ENCODE measurements around the gene CDH1. TPM values are rescaled to one million over a fixed set of nuclear protein-coding genes. Genes with fewer than 3 reads are reported as not detected.

CDH1 gene
- total and polyA plus RNA-seq, 2 experiments from 2014 or later = 64.1 to 142 TPM

DNA sequence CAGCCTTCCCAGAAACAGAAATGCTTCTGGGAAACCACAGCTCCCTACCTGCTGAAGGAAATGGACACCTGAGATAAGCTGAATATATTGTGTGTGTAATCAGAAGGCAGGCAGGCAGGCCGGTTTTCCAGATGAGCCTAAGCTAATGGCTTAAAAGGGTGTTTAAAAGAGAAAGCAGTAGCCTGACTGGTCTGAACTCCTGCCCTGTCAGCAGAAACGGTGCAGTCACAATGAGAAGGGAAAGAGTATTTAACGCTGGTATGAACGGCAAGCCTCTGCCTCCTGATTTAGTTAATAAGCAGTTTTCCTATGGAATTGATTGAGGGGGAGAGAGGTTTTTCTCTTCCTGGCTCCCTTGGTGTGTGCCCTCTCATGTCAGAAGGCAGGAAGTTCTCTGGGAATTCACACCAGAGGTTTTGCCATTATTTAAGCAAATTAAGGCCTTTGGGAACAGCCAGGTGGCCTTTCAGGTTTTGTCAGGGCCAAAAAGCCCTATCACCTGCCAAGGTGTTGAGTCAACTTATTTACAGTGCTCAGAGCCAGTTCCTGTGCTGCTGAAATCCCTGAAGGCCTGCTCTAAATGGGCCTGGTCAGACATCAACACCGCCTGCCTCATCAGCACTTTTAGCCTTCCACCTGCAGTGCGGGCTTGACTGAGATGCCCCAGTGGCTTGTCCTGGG lies 41.6 kb downstream of the CDH1 start:
- no peaks in the 10 kb centered on the region for H4K20me1 ChIP-seq (replicated peaks; ENCODE audit: insufficient read depth)
- H3K4me1 ChIP-seq (ENCODE audit: insufficient read depth) = peaks cover 27% of the 10 kb centered on the region
- peaks cover 27% of the 10 kb centered on the region for H3F3A ChIP-seq (replicated peaks; ENCODE audit: low read depth)
- H3K4me3 ChIP-seq = no peak overlapping the region
- ATAC-seq (peak; percentile 66), DNase-seq (ENCODE audit: low spot score) (peak; percentile 83)
- TF ChIP-seq, protein P1, sequence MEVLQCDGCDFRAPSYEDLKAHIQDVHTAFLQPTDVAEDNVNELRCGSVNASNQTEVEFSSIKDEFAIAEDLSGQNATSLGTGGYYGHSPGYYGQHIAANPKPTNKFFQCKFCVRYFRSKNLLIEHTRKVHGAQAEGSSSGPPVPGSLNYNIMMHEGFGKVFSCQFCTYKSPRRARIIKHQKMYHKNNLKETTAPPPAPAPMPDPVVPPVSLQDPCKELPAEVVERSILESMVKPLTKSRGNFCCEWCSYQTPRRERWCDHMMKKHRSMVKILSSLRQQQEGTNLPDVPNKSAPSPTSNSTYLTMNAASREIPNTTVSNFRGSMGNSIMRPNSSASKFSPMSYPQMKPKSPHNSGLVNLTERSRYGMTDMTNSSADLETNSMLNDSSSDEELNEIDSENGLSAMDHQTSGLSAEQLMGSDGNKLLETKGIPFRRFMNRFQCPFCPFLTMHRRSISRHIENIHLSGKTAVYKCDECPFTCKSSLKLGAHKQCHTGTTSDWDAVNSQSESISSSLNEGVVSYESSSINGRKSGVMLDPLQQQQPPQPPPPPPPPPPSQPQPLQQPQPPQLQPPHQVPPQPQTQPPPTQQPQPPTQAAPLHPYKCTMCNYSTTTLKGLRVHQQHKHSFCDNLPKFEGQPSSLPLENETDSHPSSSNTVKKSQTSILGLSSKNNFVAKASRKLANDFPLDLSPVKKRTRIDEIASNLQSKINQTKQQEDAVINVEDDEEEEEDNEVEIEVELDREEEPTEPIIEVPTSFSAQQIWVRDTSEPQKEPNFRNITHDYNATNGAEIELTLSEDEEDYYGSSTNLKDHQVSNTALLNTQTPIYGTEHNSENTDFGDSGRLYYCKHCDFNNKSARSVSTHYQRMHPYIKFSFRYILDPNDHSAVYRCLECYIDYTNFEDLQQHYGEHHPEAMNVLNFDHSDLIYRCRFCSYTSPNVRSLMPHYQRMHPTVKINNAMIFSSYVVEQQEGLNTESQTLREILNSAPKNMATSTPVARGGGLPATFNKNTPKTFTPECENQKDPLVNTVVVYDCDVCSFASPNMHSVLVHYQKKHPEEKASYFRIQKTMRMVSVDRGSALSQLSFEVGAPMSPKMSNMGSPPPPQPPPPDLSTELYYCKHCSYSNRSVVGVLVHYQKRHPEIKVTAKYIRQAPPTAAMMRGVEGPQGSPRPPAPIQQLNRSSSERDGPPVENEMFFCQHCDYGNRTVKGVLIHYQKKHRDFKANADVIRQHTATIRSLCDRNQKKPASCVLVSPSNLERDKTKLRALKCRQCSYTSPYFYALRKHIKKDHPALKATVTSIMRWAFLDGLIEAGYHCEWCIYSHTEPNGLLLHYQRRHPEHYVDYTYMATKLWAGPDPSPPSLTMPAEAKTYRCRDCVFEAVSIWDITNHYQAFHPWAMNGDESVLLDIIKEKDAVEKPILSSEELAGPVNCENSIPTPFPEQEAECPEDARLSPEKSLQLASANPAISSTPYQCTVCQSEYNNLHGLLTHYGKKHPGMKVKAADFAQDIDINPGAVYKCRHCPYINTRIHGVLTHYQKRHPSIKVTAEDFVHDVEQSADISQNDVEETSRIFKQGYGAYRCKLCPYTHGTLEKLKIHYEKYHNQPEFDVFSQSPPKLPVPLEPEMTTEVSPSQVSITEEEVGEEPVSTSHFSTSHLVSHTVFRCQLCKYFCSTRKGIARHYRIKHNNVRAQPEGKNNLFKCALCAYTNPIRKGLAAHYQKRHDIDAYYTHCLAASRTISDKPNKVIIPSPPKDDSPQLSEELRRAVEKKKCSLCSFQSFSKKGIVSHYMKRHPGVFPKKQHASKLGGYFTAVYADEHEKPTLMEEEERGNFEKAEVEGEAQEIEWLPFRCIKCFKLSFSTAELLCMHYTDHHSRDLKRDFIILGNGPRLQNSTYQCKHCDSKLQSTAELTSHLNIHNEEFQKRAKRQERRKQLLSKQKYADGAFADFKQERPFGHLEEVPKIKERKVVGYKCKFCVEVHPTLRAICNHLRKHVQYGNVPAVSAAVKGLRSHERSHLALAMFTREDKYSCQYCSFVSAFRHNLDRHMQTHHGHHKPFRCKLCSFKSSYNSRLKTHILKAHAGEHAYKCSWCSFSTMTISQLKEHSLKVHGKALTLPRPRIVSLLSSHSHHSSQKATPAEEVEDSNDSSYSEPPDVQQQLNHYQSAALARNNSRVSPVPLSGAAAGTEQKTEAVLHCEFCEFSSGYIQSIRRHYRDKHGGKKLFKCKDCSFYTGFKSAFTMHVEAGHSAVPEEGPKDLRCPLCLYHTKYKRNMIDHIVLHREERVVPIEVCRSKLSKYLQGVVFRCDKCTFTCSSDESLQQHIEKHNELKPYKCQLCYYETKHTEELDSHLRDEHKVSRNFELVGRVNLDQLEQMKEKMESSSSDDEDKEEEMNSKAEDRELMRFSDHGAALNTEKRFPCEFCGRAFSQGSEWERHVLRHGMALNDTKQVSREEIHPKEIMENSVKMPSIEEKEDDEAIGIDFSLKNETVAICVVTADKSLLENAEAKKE (CRISPR knock-in tag; IDR thresholded peaks at IDR 0.05) = no peak
- TF ChIP-seq ETS1 (IDR thresholded peaks at IDR 0.05) (0 out of 2 replicates have a peak, but pooled peaks have one; percentile 39), CREB1 (CRISPR knock-in tag; IDR thresholded peaks at IDR 0.05; ENCODE audit: low read depth) (no peak), POLR2AphosphoS5 (IDR thresholded peaks at IDR 0.05; ENCODE audit: low read depth) (no peak)
- no peaks in the 10 kb centered on the region for H3K27me3 ChIP-seq (ENCODE audit: insufficient read depth)
- H3K9me3 Mint-ChIP-seq = no peaks in the 10 kb centered on the region
- H2AFZ ChIP-seq = no peak overlapping the region
- H3K27me3 Mint-ChIP-seq (ENCODE audit: insufficient read depth, low read depth, poor library complexity) = peaks cover 6% of the 10 kb centered on the region
- H3K27ac ChIP-seq (ENCODE audit: low read depth) = peak overlapping the region; percentile 92
- peaks cover 49% of the 10 kb centered on the region for H3K4me1 Mint-ChIP-seq
- H3K27ac Mint-ChIP-seq = peak overlapping the region; percentile 98
- H3K4me2 ChIP-seq = peak overlapping the region; percentile 18; the same call in 1 of the 2 replicates
- H3K36me3 Mint-ChIP-seq (ENCODE audit: low read depth) = peaks cover 30% of the 10 kb centered on the region
- peaks cover 38% of the 10 kb centered on the region for H3K79me2 ChIP-seq (replicated peaks; ENCODE audit: insufficient read depth)
- no peaks in the 10 kb centered on the region; the same call in 1 of the 2 replicates for H3K36me3 ChIP-seq (ENCODE audit: insufficient read depth)
- no peaks in the 10 kb centered on the region for H3K9me2 ChIP-seq (ENCODE audit: insufficient read depth)
- H3K4me3 Mint-ChIP-seq = peak overlapping the region; percentile 27; the same call in 1 of the 3 replicates

Measured in GM23338 (cell line).